Renal cortical epithelial cell (primary cell): ENCODE data around the gene RETN. TPM values are rescaled to one million over a fixed set of nuclear protein-coding genes. Genes with fewer than 3 reads are reported as not detected.

Experiments
- DNase-seq: peaks from one replicate; pipeline ENCODE4 v3.0.0-alpha.2; 2011; ENCODE audit warnings: low read depth
- total RNA-seq: library from RNA; depleted of rRNA; stranded (reverse); fragments of >200 nt; gene quantifications from 2 replicates; pipeline ENCODE4 v1.2.3, GENCODE V29; 2014

The RETN gene
- total RNA-seq, 1 donor from 2014 or later, result not detected

GRCh38 chr19:7657131-7657751 lies 11.6 kb upstream of the RETN start:
- no peak for DNase-seq

GRCh38 chr19:7658219-7658686 lies 10.6 kb upstream of the RETN start:
- no peak for DNase-seq

GRCh38 chr19:7661744-7662538 lies 6.9 kb upstream of the RETN start:
- DNase-seq, result no peak

- DNase-seq, result no peak
Observed at GRCh38 chr19:7662657-7663056, 6.2 kb upstream of the RETN start.

- DNase-seq, result no peak
Observed at GRCh38 chr19:7663706-7664105, 5.1 kb upstream of the RETN start.

- no peak for DNase-seq
Observed at GRCh38 chr19:7665076-7665475, 3.8 kb upstream of the RETN start.

GRCh38 chr19:7669641-7670040 lies 792 bp downstream of the RETN start:
- DNase-seq, result no peak

GRCh38 chr19:7670150-7670783 lies 1.4 kb downstream of the RETN start:
- no peak for DNase-seq

GRCh38 chr19:7670790-7671189 lies 1.9 kb downstream of the RETN start:
- no peak for DNase-seq

- no peak for DNase-seq
Observed at GRCh38 chr19:7672522-7672921, 3.7 kb downstream of the RETN start.

GRCh38 chr19:7674010-7675005 lies 5.5 kb downstream of the RETN start:
- peak; percentile 17 for DNase-seq

GRCh38 chr19:7676376-7676775 lies 7.5 kb downstream of the RETN start:
- no peak for DNase-seq

GRCh38 chr19:7676854-7677253 lies 8.0 kb downstream of the RETN start, which contains the start of gene MCEMP1:
MCEMP1 (plus strand) TSS chr19:7677090; CDS start chr19:7677121, 31 bp downstream.
- DNase-seq, result no peak

GRCh38 chr19:7677669-7678311 lies 8.9 kb downstream of the RETN start:
- DNase-seq, result no peak

GRCh38 chr19:7678971-7679751 lies 10.3 kb downstream of the RETN start:
- no peak for DNase-seq

GRCh38 chr19:7679771-7680605 lies 11.1 kb downstream of the RETN start:
- DNase-seq, result no peak

- peak; percentile 48 for DNase-seq
Observed at GRCh38 chr19:7680606-7681339, 11.9 kb downstream of the RETN start, which contains the start of gene TRAPPC5. TRAPPC5 (plus strand) TSS chr19:7680833; CDS start chr19:7682254, 1,421 bp downstream.
